ENCODE data around the gene FAS.

Gene FAS

GRCh38 chr10:88990384-88991160 lies at the start of gene FAS:
FAS (plus strand) TSS chr10:88990798; CDS start chr10:88990877, 79 bp downstream.
- peak; percentile 60 for DNase-seq (ENCODE audit: low read depth)

GRCh38 chr10:88941026-88941425 lies 49.6 kb upstream of the FAS start:
- DNase-seq (ENCODE audit: low read depth): no peak

GRCh38 chr10:88943778-88944177 lies 46.8 kb upstream of the FAS start:
- no peak for DNase-seq (ENCODE audit: low read depth)

- DNase-seq (ENCODE audit: low read depth): no peak
These were observed 45.8 kb upstream of the FAS start for GRCh38 chr10:88944813-88945212.

GRCh38 chr10:88946200-88946599 lies 44.4 kb upstream of the FAS start:
- no peak for DNase-seq (ENCODE audit: low read depth)

GRCh38 chr10:88946965-88947590 lies 43.5 kb upstream of the FAS start:
- no peak for DNase-seq (ENCODE audit: low read depth)

GRCh38 chr10:88949051-88949450 lies 41.5 kb upstream of the FAS start:
- DNase-seq (ENCODE audit: low read depth): no peak

GRCh38 chr10:88949912-88950837 lies 40.4 kb upstream of the FAS start:
- no peak for DNase-seq (ENCODE audit: low read depth)

- no peak for DNase-seq (ENCODE audit: low read depth)
These were observed 37.9 kb upstream of the FAS start, which contains the start of gene ACTA2 for GRCh38 chr10:88952647-88953111. ACTA2 (minus strand) TSS chr10:88952773; CDS start chr10:88948930, 3,843 bp downstream.

- DNase-seq (ENCODE audit: low read depth): no peak
These were observed 36.9 kb upstream of the FAS start for GRCh38 chr10:88953662-88954061.

- no peak for DNase-seq (ENCODE audit: low read depth)
These were observed 36.0 kb upstream of the FAS start for GRCh38 chr10:88954458-88955083.

GRCh38 chr10:88957381-88957780 lies 33.2 kb upstream of the FAS start:
- no peak for DNase-seq (ENCODE audit: low read depth)

- no peak for DNase-seq (ENCODE audit: low read depth)
These were observed 31.9 kb upstream of the FAS start for GRCh38 chr10:88958721-88959120.

GRCh38 chr10:88960802-88961201 lies 29.8 kb upstream of the FAS start:
- no peak for DNase-seq (ENCODE audit: low read depth)

- DNase-seq (ENCODE audit: low read depth): no peak
These were observed 29.3 kb upstream of the FAS start for GRCh38 chr10:88961266-88961665.

GRCh38 chr10:88962336-88962735 lies 28.3 kb upstream of the FAS start:
- no peak for DNase-seq (ENCODE audit: low read depth)

- no peak for DNase-seq (ENCODE audit: low read depth)
These were observed 27.3 kb upstream of the FAS start for GRCh38 chr10:88963318-88963717.

GRCh38 chr10:88964360-88964759 lies 26.2 kb upstream of the FAS start:
- DNase-seq (ENCODE audit: low read depth): no peak

GRCh38 chr10:88964869-88965415 lies 25.7 kb upstream of the FAS start:
- DNase-seq (ENCODE audit: low read depth): no peak

- no peak for DNase-seq (ENCODE audit: low read depth)
These were observed 23.8 kb upstream of the FAS start for GRCh38 chr10:88966797-88967196.

- DNase-seq (ENCODE audit: low read depth): no peak
These were observed 22.2 kb upstream of the FAS start for GRCh38 chr10:88968391-88968790.

Data from activated T-helper 1 cell treated with Interleukin-2 at 50 U/mL for 16 hours (primary cell).